ENCODE results near the gene IRF6. TPM values are rescaled to one million over a fixed set of nuclear protein-coding genes. Genes with fewer than 3 reads are reported as not detected.

The IRF6 gene
- total RNA-seq, 2 donors from 2014 or later, result 3.9 to 4.1 TPM

DNA sequence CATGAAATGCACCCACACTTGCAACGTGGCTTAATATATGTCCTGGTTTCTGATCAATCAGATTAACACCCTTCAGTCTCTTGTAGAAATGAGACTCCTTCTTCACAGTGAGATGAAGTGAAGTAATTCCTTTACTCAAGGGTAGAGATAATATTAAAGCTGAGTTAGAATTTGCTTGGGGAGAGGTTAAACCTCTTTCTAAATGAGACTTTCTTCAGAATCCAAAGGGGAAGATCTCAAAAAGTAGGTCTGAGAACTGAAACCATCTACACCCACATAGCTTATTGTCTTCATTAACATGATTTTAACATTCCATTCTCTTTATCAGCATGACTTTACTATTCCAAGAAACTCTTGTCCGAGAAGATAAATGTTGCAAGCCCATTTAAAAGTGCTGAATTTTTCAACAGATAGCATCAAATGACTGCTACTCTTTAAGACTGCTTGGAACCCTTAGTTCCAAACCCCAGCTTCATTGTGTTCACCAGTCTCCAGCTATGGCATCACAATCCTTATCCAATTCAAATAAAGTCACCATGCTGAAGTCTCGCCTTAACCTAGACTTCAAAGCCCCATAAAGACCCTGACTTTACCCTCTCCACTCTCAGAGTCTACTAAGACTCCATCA, 69.3 kb downstream of the IRF6 start:
- TF ChIP-seq, protein P1, sequence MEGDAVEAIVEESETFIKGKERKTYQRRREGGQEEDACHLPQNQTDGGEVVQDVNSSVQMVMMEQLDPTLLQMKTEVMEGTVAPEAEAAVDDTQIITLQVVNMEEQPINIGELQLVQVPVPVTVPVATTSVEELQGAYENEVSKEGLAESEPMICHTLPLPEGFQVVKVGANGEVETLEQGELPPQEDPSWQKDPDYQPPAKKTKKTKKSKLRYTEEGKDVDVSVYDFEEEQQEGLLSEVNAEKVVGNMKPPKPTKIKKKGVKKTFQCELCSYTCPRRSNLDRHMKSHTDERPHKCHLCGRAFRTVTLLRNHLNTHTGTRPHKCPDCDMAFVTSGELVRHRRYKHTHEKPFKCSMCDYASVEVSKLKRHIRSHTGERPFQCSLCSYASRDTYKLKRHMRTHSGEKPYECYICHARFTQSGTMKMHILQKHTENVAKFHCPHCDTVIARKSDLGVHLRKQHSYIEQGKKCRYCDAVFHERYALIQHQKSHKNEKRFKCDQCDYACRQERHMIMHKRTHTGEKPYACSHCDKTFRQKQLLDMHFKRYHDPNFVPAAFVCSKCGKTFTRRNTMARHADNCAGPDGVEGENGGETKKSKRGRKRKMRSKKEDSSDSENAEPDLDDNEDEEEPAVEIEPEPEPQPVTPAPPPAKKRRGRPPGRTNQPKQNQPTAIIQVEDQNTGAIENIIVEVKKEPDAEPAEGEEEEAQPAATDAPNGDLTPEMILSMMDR (IDR thresholded peaks at IDR 0.05), result no peak
- no peaks in the 10 kb centered on the region for H3K9me3 ChIP-seq
- no peaks in the 10 kb centered on the region for H3K4me1 ChIP-seq (ENCODE audit: control insufficient read depth in 1 of 2, low read depth in 2 of 2)
- no peak overlapping the region for H3K4me3 ChIP-seq
- DNase-seq (ENCODE audit: low spot score) (no peak), ATAC-seq (ENCODE audit: insufficient number of reproducible peaks, low FRiP score, low read depth) (no peak)
- H3K27ac ChIP-seq, result no peak overlapping the region
- H3K27me3 ChIP-seq (replicated peaks; ENCODE audit: insufficient read depth), result no peaks in the 10 kb centered on the region
- H3K36me3 ChIP-seq, result no peaks in the 10 kb centered on the region

Other genes with a start within 250 kb of the IRF6 start
- gene CAMK1G, start 222.4 kb downstream of the IRF6 start, total RNA-seq, result not detected
- 1 to 10 TPM; 3.4 to 5.1 TPM for gene LAMB3, start 153.7 kb downstream of the IRF6 start, total RNA-seq
- gene G0S2, start 130.7 kb downstream of the IRF6 start, total RNA-seq, result 10 to 100 TPM; 11.0 to 83.5 TPM
- gene HSD11B1, start 101.3 kb downstream of the IRF6 start, total RNA-seq, result 10 to 100 TPM; 15.7 to 24.4 TPM
- 10 to 100 TPM in 1 of 2 donors, 1 to 10 TPM in 1; 3.3 to 12.3 TPM for gene TRAF3IP3, start 50.1 kb downstream of the IRF6 start, total RNA-seq
- gene C1orf74, start 21.6 kb downstream of the IRF6 start, total RNA-seq, result 1 to 10 TPM; 1.5 to 1.6 TPM
- 10 to 100 TPM in 1 of 2 donors, 1 to 10 TPM in 1; 5.7 to 11.6 TPM for gene UTP25, start 21.8 kb upstream of the IRF6 start, total RNA-seq
- gene SYT14, start 132.1 kb upstream of the IRF6 start, total RNA-seq, result not detected